Muscle layer of colon (tissue), 2 donors: ENCODE measurements around the gene CD209.
A peak's percentile ranks its signal among the peaks of the same experiment; 100 is the strongest.

Experiments
- H3K27ac ChIP-seq: one replicate; pipeline ENCODE4 v1.7.0; 2013; ENCODE audit warnings: low read depth, mild to moderate bottlenecking, low read length, moderate library complexity
- H3K27me3 ChIP-seq, 2 donors: one replicate each; pipeline ENCODE4 v1.7.0; 2013; ENCODE audit warnings: low read length in 2 of 2, mild to moderate bottlenecking in 2 of 2; ENCODE audit not compliant: insufficient read depth in 2 of 2, control insufficient read depth in 1 of 2
- H3K36me3 ChIP-seq: one replicate; pipeline ENCODE4 v1.7.0; 2013; ENCODE audit warnings: mild to moderate bottlenecking, low read length; ENCODE audit not compliant: insufficient read depth
- H3K4me1 ChIP-seq: one replicate; pipeline ENCODE4 v1.7.0; 2013; ENCODE audit warnings: mild to moderate bottlenecking, low read length; ENCODE audit not compliant: insufficient read depth
- H3K4me3 ChIP-seq, 2 donors: one replicate each; pipeline ENCODE4 v1.7.0; 2013; ENCODE audit warnings: low read length in 2 of 2, low read depth in 1 of 2, mild to moderate bottlenecking in 1 of 2, moderate library complexity in 1 of 2
- H3K9ac ChIP-seq: one replicate; pipeline ENCODE4 v1.7.0; 2013; ENCODE audit warnings: low read length
- H3K9me3 ChIP-seq: one replicate; pipeline ENCODE4 v1.7.0; 2013; ENCODE audit warnings: mild to moderate bottlenecking, low read length
- donor health status: abdominal sarcoma.
- donor health status: Adenocarcinoma of cecum.

CD209 gene

DNA sequence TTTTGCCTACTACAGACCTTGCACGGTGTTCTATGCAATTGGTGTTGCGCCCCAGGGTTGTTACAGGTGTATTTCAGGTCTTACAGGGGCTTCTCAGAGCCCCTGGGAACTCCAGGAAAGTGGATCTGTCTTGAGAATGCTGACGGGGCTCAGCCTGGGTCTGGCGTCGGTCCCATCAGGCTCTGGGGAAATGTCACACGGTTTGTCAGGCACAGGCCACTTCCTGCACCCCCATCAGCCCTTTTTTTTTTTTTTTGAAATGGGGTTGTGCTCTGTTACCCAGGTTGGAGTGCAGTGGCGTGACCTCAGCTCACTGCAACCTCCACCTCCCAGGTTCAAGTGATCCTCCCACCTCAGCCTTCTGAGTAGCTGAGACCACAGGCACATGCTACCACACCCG, 28.7 kb downstream of the CD209 start:
- no peaks in the 10 kb centered on the region for H3K27me3 ChIP-seq

GRCh38 chr19:7716762-7717161, 30.6 kb downstream of the CD209 start:
- Histone ChIP-seq H3K36me3 (no peaks in the 10 kb centered on the region), H3K27ac (no peak overlapping the region), H3K4me1 (no peaks in the 10 kb centered on the region), H3K4me3 (no peak overlapping the region), H3K9ac (no peak overlapping the region), H3K9me3 (no peaks in the 10 kb centered on the region), H3K27me3 (no peaks in the 10 kb centered on the region)

More for the DNA sequence above, 28.7 kb downstream of the CD209 start:
- H3K4me1 ChIP-seq = no peaks in the 10 kb centered on the region
- no peak overlapping the region for H3K9ac ChIP-seq
- H3K36me3 ChIP-seq = no peaks in the 10 kb centered on the region
- H3K9me3 ChIP-seq = no peaks in the 10 kb centered on the region
- no peak overlapping the region for H3K4me3 ChIP-seq
- H3K27ac ChIP-seq = no peak overlapping the region

DNA sequence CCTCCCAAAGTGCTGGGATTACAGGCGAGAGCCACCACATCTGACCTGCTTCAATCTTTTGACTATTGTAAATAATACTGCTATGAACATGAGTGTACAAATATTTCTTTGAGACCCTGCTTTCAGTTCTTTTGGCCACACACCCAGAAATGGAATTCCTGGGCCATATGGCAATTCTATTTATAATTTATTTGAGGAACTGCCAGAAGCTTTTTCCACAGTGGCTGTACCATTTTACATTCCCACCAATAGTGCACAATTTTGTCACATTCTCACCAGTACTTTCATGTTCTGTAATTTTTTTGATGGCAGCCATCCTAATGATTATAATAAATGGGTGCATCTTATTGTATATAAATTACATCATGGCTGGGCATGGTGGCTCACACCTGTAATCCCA, 31.7 kb downstream of the CD209 start:
- H3K27me3 ChIP-seq = no peaks in the 10 kb centered on the region
- no peak overlapping the region for H3K4me3 ChIP-seq
- H3K9ac ChIP-seq = no peak overlapping the region
- no peaks in the 10 kb centered on the region for H3K36me3 ChIP-seq
- H3K9me3 ChIP-seq = no peaks in the 10 kb centered on the region
- H3K27ac ChIP-seq = no peak overlapping the region
- no peaks in the 10 kb centered on the region for H3K4me1 ChIP-seq

DNA sequence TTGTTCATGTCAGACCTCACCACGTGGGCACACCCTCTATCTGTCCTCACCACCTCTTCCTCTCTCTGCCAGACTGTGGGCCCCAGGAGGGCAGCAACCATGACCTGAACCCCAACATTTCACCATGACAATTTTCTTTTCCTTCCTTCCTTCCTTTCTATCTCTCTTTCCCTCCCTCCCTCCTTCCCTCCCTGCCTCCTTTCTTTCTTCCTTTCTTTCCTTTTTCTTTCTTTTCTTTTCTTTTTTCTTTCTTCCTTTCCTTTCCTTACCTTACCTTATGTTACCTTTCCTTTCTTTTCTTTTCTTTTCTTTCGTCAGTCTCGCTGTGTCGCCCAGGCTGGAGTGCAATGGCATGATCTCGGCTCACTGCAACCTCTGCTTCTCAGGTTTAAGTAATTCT, 36.7 kb downstream of the CD209 start:
- Histone ChIP-seq H3K27ac (no peak overlapping the region), H3K9ac (no peak overlapping the region), H3K4me1 (no peaks in the 10 kb centered on the region), H3K4me3 (no peak overlapping the region), H3K36me3 (no peaks in the 10 kb centered on the region), H3K9me3 (no peaks in the 10 kb centered on the region), H3K27me3 (no peaks in the 10 kb centered on the region)

DNA sequence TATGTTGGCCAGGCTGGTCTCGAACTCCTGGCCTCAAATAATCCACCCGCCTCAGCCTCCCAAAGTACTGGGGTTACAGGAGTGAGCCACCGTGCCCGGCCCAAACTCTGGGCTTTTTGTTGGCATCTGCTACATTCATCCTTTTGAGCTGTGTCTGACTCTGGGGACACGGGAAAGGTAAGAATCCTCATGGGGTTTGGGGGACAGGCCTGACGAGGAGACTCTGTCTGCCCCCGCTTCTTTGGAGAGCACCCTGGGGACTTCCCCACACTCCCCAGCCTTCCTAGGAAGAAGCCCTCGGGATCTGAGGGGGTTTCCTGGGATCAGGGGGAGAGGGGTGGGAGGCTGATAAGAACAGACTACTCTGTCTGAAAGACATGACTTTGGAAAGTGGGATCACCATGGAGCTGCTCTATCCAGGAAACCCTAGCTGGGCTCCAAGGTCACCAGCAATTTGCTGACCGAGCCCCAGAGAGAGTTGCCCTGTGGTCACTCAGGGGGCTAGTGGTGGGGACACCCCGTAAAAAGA, 37.3 kb downstream of the CD209 start:
- Histone ChIP-seq H3K4me1 (no peaks in the 10 kb centered on the region), H3K36me3 (no peaks in the 10 kb centered on the region), H3K9me3 (no peaks in the 10 kb centered on the region), H3K27me3 (no peaks in the 10 kb centered on the region), H3K9ac (no peak overlapping the region), H3K27ac (no peak overlapping the region), H3K4me3 (no peak overlapping the region)

DNA sequence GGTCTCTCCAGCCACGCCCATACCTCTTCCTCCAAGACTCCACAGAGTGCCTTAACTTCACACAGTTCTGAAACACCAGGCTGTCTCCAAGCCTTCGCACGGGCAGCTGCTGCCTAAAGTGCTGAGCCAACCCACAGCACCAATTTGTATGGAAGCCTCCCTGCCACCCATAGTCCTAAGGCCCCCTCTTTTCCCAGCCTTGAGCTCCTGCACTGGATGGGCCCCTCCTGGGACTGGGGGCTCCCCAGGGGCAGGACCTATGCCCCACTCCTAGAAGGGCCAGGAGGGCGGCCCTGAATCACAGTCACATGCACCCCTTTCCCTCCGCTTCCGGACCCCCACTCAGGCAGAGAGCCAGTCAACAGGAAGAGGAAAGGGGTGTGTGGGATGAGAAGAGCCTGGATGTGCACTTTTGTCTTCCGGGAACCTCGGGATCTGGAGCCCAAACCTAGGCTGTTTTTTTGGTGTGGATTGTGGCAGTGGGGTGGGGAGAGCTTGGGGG, 40.3 kb downstream of the CD209 start:
- H3K4me1 ChIP-seq = no peaks in the 10 kb centered on the region
- H3K27ac ChIP-seq = peak overlapping the region; percentile 3
- no peak overlapping the region for H3K9ac ChIP-seq
- H3K36me3 ChIP-seq = no peaks in the 10 kb centered on the region
- H3K27me3 ChIP-seq = no peaks in the 10 kb centered on the region
- H3K4me3 ChIP-seq = no peak overlapping the region
- H3K9me3 ChIP-seq = no peaks in the 10 kb centered on the region

DNA sequence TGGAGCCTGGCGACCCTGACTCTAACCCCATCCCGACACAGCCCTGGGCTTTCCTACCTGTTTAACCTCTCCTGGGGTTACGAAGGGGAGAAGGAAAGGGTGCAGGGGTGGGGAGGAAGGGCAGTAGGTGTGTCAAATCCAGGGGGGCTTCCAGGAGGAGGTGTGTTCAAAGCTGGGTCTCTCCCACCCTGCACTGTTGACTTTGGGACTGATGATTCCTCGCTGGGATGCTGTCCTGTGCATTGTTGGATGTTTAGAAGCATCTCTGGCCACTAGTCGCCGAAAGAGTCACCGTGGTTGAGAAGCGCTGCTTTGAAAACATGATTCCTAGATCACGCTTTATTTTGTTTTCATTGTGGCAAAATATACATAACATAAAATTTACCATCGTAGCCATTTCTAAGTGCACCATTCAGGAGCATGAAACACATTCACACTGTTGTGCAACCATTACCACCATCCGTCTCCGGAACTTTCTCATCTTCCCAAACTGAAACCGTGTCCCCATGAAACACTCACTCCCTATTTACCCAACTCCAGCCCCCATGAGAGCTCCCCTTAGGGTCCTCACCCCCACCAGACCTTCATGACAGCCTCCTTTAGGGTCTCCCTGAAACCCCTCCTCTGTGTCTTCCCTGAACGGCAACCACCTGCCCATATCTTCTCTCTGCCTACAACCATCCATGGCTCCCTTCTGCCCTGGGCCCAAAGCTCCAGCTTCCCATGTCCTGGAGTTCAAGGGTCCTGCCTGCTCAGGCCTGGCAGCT, 41.0 kb downstream of the CD209 start:
- Histone ChIP-seq H3K36me3 (no peaks in the 10 kb centered on the region), H3K4me1 (no peaks in the 10 kb centered on the region), H3K27ac (peak overlapping the region; percentile 52), H3K9ac (no peak overlapping the region), H3K9me3 (no peaks in the 10 kb centered on the region), H3K4me3 (no peak overlapping the region), H3K27me3 (peaks cover 0 to 1% of the 10 kb centered on the region in 2 donors)

- no peak overlapping the region for H3K9ac ChIP-seq
- H3K4me1 ChIP-seq = no peaks in the 10 kb centered on the region
- no peaks in the 10 kb centered on the region for H3K9me3 ChIP-seq
- no peaks in the 10 kb centered on the region for H3K36me3 ChIP-seq
- peaks cover 0 to 7% of the 10 kb centered on the region in 2 donors for H3K27me3 ChIP-seq
- H3K27ac ChIP-seq = peak overlapping the region; percentile 52
- H3K4me3 ChIP-seq = no peak overlapping the region
These were observed 41.7 kb downstream of the CD209 start for GRCh38 chr19:7705387-7706187.

DNA sequence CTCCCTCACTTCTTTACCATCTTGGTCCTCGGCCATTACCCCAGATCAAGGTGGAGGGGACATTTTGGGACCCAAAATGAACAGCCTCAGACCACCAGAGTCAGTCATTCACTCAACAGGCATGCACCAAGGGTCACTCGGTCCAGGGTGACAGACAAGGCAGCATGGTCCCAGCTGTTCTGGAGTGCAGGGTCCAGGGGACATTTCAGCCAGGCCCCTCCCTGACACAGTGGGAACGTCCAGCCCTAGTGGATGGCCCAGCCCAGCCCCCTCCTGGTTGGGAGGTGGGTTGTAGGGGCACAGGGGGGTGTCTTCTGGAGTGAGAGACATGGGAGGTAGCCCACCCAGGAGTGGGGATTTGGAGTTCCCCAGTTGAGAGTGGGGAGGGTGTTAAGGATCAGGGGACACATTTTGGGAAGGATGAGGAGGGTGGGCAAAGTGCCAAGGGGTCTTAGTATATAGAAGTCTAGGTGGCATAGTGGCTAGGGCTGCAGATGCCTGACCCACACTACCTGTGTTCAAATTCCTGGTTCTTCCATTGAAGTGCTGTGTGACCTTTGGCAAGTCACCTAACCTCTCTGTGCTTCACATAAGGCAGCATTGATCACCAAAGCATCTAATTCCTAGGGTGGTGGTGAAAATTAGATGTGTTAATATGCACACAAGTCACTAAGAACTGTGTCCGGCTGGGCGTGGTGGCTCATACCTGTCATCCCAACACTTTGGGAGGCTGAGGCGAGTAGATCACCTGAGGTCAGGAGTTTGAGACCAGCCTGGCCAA, 42.9 kb downstream of the CD209 start:
- Histone ChIP-seq H3K4me3 (no peak overlapping the region), H3K36me3 (no peaks in the 10 kb centered on the region), H3K9ac (no peak overlapping the region), H3K27me3 (peaks cover 0 to 15% of the 10 kb centered on the region in 2 donors), H3K9me3 (no peaks in the 10 kb centered on the region), H3K4me1 (no peaks in the 10 kb centered on the region), H3K27ac (no peak overlapping the region)

DNA sequence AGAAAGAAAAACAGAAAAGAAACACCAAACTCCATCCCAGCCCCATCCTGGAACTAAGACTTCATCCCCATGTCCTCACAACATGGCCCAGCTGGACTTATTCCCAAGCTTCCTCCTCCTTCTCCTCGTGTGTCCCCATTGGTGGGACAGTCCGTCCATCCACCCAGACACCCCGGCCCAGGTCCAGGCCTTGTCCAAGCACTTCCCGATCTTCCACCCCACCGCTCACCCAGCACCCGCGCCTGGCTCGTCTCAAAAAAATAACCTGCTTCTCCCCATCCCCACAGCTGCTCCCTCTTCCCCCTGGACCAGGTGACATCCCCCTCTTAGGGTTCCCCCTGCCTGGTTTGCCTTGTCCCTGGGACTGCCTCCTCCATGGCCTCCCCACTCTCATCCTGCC, 44.0 kb downstream of the CD209 start:
- H3K9ac ChIP-seq = no peak overlapping the region
- H3K4me3 ChIP-seq = no peak overlapping the region
- H3K9me3 ChIP-seq = no peaks in the 10 kb centered on the region
- peaks cover 0 to 24% of the 10 kb centered on the region in 2 donors for H3K27me3 ChIP-seq
- H3K4me1 ChIP-seq = no peaks in the 10 kb centered on the region
- no peaks in the 10 kb centered on the region for H3K36me3 ChIP-seq
- no peak overlapping the region for H3K27ac ChIP-seq
